22Rv1 (cell line): ENCODE data around the gene PDZRN3.

Experiments used
- CTCF ChIP-seq: fragments of 450-650 bp; IDR thresholded peaks from 2 replicates; pipeline ENCODE4 v1.5.1; 2017; ENCODE audit warnings: mild to moderate bottlenecking
- ZFX ChIP-seq: fragments of 450-650 bp; IDR thresholded peaks from 2 replicates; pipeline ENCODE4 v1.6.1; 2017; ENCODE audit warnings: antibody characterized with exemption, borderline replicate concordance

- TF ChIP-seq CTCF (no peak), ZFX (no peak)
Measured at GRCh38 chr3:73658227-73658626, 33.5 kb upstream of the PDZRN3 start.
